SK-N-SH (cell line): ENCODE results near the gene ELL3.

Source experiments
- CHD2 ChIP-seq: fragments of 150-350 bp; IDR thresholded peaks from 2 replicates; pipeline ENCODE4 v1.6.1; 2018; ENCODE audit warnings: low read length; ENCODE audit not compliant: partially characterized antibody
- CTCF ChIP-seq: fragments of 200-600 bp; sonication (generic); IDR thresholded peaks from 2 replicates; pipeline ENCODE4 v1.6.1; 2017; ENCODE audit warnings: antibody characterized with exemption, mild to moderate bottlenecking, moderate library complexity
- EZH2phosphoT487 ChIP-seq: fragments of 200-600 bp; sonication (generic); IDR thresholded peaks from 2 replicates; pipeline ENCODE4 v1.6.1; 2017; ENCODE audit warnings: low read depth, mixed run types, mild to moderate bottlenecking, antibody characterized with exemption, moderate library complexity, borderline replicate concordance
- FOXJ3 ChIP-seq: sonication (generic); formaldehyde crosslinking; IDR thresholded peaks from 2 replicates; pipeline ENCODE4 v1.5.1; 2020; ENCODE audit warnings: mild to moderate bottlenecking, missing genetic modification reagents
- JUND ChIP-seq: IDR thresholded peaks from 2 replicates; pipeline ENCODE4 v1.4.0; 2012
- PBX3 ChIP-seq: IDR thresholded peaks from 2 replicates; pipeline ENCODE4; 2012
- POLR2AphosphoS5 ChIP-seq: IDR thresholded peaks from 2 replicates; pipeline ENCODE4 v1.6.1; 2012; ENCODE audit warnings: low read depth, low read length
- SMC3 ChIP-seq: IDR thresholded peaks from 2 replicates; pipeline ENCODE4 v1.6.1; 2012; ENCODE audit warnings: low read depth, low read length, improper control_type of control experiment
- TAF1 ChIP-seq: IDR thresholded peaks from 2 replicates; pipeline ENCODE4 v1.6.1; 2012; ENCODE audit warnings: low read depth, mild to moderate bottlenecking, low read length, moderate library complexity, borderline replicate concordance

DNA sequence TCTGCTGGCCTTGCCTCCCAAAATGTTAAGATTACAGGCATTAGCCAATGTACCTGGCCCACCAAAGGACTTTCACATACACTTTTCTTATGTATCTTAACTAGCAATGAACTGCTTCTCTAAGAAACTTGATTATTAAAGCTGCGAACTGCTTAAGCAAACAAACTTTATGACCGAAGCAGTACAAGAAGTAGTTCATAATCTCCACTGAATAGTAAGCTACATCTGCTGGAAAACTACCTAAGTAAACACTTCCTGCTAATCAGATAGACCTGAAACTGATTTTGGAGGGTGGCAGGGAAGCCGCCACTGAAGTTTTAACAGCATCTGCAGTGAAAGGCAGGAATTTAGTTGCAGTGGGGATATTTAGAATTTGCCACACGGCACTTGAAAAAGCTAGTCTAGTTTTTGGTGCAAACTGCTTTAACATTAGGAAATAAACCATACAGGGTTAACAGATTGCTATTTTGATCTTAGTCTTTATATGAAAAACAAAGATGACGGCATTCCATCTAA lies 31.7 kb upstream of the ELL3 start:
- TF ChIP-seq SMC3 (no peak), EZH2phosphoT487 (no peak), TAF1 (no peak), POLR2AphosphoS5 (no peak), CTCF (no peak), CHD2 (no peak), FOXJ3 (CRISPR knock-in tag) (no peak), PBX3 (no peak), JUND (no peak)
